H1 (cell line): ENCODE data around the gene SNAI1. TPM values are rescaled to one million over a fixed set of nuclear protein-coding genes. Genes with fewer than 3 reads are reported as not detected.

Source experiments
- CHD7 ChIP-seq: fragments of 300-600 bp; sonication (generic); IDR thresholded peaks from 2 replicates; pipeline ENCODE4 v1.7.1; 2012; ENCODE audit warnings: low read length, moderate library complexity, mild to moderate bottlenecking, inconsistent platforms; ENCODE audit not compliant: insufficient replicate concordance
- KDM4A ChIP-seq: IDR thresholded peaks from one replicate; pipeline ENCODE4 v1.7.1; 2012; ENCODE audit warnings: low read depth, mild to moderate bottlenecking, moderate library complexity, low read length, inconsistent platforms; ENCODE audit not compliant: severe bottlenecking
- polyA plus RNA-seq, 7 experiments: library from polyadenylated mRNA; depleted of rRNA in 3 of 7; stranded (reverse) in 5 of 7; unstranded in 2 of 7; fragments of >200 nt in 5 of 7; fragments of 200-250 nt in 2 of 7; gene quantifications; 1 replicate in 5 of 7; 2 replicates in 1 of 7; 4 replicates in 1 of 7; pipeline versions ENCODE4 v1.2.1 to v1.2.3, GENCODE V29; 2011 to 2013; ENCODE audit warnings: missing spikeins in 2 of 7, mixed read lengths in 2 of 7
- total RNA-seq: library from RNA; stranded (reverse); fragmentation: NEBNext Ultra II Directional; extraction: Animal tissue kit (Norgen Biotek cat#: 25700); gene quantifications from 2 replicates; pipeline ENCODE4 v1.2.1, GENCODE V29; 2021

The SNAI1 gene
- total and polyA plus RNA-seq, 2 of the 8 experiments (the other 6 are each of a cell fraction or from before 2014, with no cell fraction given) = 6.5 to 8.0 TPM

- TF ChIP-seq CHD7 (no peak), KDM4A (no peak)
Observed at GRCh38 chr20:49973981-49974380, 8.8 kb upstream of the SNAI1 start (continued).
